IPS-15b (cell line): ENCODE measurements around the gene CAPN14.

Experiments
- H3K27me3 ChIP-seq: one replicate; pipeline ENCODE4 v1.6.1; 2013; ENCODE audit warnings: low read length; ENCODE audit not compliant: control insufficient read depth, insufficient read depth
- H3K36me3 ChIP-seq: one replicate; pipeline ENCODE4 v1.6.1; 2013; ENCODE audit warnings: low read length; ENCODE audit not compliant: control insufficient read depth, insufficient read depth
- H3K4me1 ChIP-seq: one replicate; pipeline ENCODE4 v1.6.1; 2013; ENCODE audit warnings: mild to moderate bottlenecking, low read length; ENCODE audit not compliant: control insufficient read depth, insufficient read depth
- H3K4me3 ChIP-seq: one replicate; pipeline ENCODE4 v1.5.1; 2013; ENCODE audit warnings: low read depth, low read length
- H3K9ac ChIP-seq: one replicate; pipeline ENCODE4 v1.6.1; 2013; ENCODE audit warnings: low read depth, mild to moderate bottlenecking, low read length
- H3K9me3 ChIP-seq: one replicate; pipeline ENCODE4 v1.6.1; 2013; ENCODE audit warnings: mild to moderate bottlenecking, low read length; ENCODE audit not compliant: control insufficient read depth, insufficient read depth

Gene CAPN14

GRCh38 chr2:31176742-31177141, 40.6 kb downstream of the CAPN14 start:
- Histone ChIP-seq H3K9me3 (no peaks in the 10 kb centered on the region), H3K4me3 (no peak overlapping the region), H3K9ac (no peak overlapping the region), H3K36me3 (no peaks in the 10 kb centered on the region), H3K4me1 (no peaks in the 10 kb centered on the region), H3K27me3 (no peaks in the 10 kb centered on the region)

- H3K4me3 ChIP-seq = no peak overlapping the region
- no peak overlapping the region for H3K9ac ChIP-seq
- H3K4me1 ChIP-seq = no peaks in the 10 kb centered on the region
- H3K9me3 ChIP-seq = no peaks in the 10 kb centered on the region
- H3K27me3 ChIP-seq = no peaks in the 10 kb centered on the region
- H3K36me3 ChIP-seq = no peaks in the 10 kb centered on the region
Observed at GRCh38 chr2:31171142-31171541, 46.2 kb downstream of the CAPN14 start.

- no peak overlapping the region for H3K4me3 ChIP-seq
- no peaks in the 10 kb centered on the region for H3K9me3 ChIP-seq
- H3K36me3 ChIP-seq = no peaks in the 10 kb centered on the region
- H3K27me3 ChIP-seq = no peaks in the 10 kb centered on the region
- no peaks in the 10 kb centered on the region for H3K4me1 ChIP-seq
- no peak overlapping the region for H3K9ac ChIP-seq
Observed at GRCh38 chr2:31170071-31170698, 47.1 kb downstream of the CAPN14 start.

GRCh38 chr2:31168291-31168690, 49.0 kb downstream of the CAPN14 start:
- Histone ChIP-seq H3K9ac (no peak overlapping the region), H3K27me3 (peaks cover 2% of the 10 kb centered on the region), H3K4me3 (no peak overlapping the region), H3K9me3 (no peaks in the 10 kb centered on the region), H3K4me1 (no peaks in the 10 kb centered on the region), H3K36me3 (no peaks in the 10 kb centered on the region)

- peaks cover 2% of the 10 kb centered on the region for H3K27me3 ChIP-seq
- no peaks in the 10 kb centered on the region for H3K4me1 ChIP-seq
- H3K36me3 ChIP-seq = no peaks in the 10 kb centered on the region
- no peak overlapping the region for H3K4me3 ChIP-seq
- H3K9ac ChIP-seq = no peak overlapping the region
- no peaks in the 10 kb centered on the region for H3K9me3 ChIP-seq
Observed at GRCh38 chr2:31166925-31167324, 50.4 kb downstream of the CAPN14 start.

- Histone ChIP-seq H3K9ac (no peak overlapping the region), H3K36me3 (no peaks in the 10 kb centered on the region), H3K4me3 (no peak overlapping the region), H3K4me1 (no peaks in the 10 kb centered on the region), H3K9me3 (no peaks in the 10 kb centered on the region), H3K27me3 (peaks cover 2% of the 10 kb centered on the region)
Observed at GRCh38 chr2:31163011-31163539, 54.2 kb downstream of the CAPN14 start.

- Histone ChIP-seq H3K27me3 (peaks cover 2% of the 10 kb centered on the region), H3K4me1 (no peaks in the 10 kb centered on the region), H3K9ac (no peak overlapping the region), H3K36me3 (no peaks in the 10 kb centered on the region), H3K9me3 (no peaks in the 10 kb centered on the region), H3K4me3 (no peak overlapping the region)
Observed at GRCh38 chr2:31161637-31162036, 55.7 kb downstream of the CAPN14 start.

GRCh38 chr2:31151501-31151900, 65.8 kb downstream of the CAPN14 start:
- Histone ChIP-seq H3K9me3 (no peaks in the 10 kb centered on the region), H3K4me1 (no peaks in the 10 kb centered on the region), H3K9ac (no peak overlapping the region), H3K36me3 (no peaks in the 10 kb centered on the region), H3K4me3 (no peak overlapping the region), H3K27me3 (no peaks in the 10 kb centered on the region)

- Histone ChIP-seq H3K9ac (no peak overlapping the region), H3K9me3 (no peaks in the 10 kb centered on the region), H3K4me3 (no peak overlapping the region), H3K4me1 (no peaks in the 10 kb centered on the region), H3K36me3 (no peaks in the 10 kb centered on the region), H3K27me3 (no peaks in the 10 kb centered on the region)
Observed at GRCh38 chr2:31150120-31150670, 67.1 kb downstream of the CAPN14 start.

GRCh38 chr2:31148514-31148913, 68.8 kb downstream of the CAPN14 start:
- Histone ChIP-seq H3K36me3 (no peaks in the 10 kb centered on the region), H3K27me3 (no peaks in the 10 kb centered on the region), H3K4me3 (no peak overlapping the region), H3K9me3 (no peaks in the 10 kb centered on the region), H3K4me1 (no peaks in the 10 kb centered on the region), H3K9ac (no peak overlapping the region)

- Histone ChIP-seq H3K27me3 (no peaks in the 10 kb centered on the region), H3K4me3 (no peak overlapping the region), H3K4me1 (no peaks in the 10 kb centered on the region), H3K9me3 (no peaks in the 10 kb centered on the region), H3K9ac (no peak overlapping the region), H3K36me3 (no peaks in the 10 kb centered on the region)
Observed at GRCh38 chr2:31147645-31148044, 69.7 kb downstream of the CAPN14 start.

- no peak overlapping the region for H3K4me3 ChIP-seq
Observed at GRCh38 chr2:31142110-31142509, 75.2 kb downstream of the CAPN14 start.

More at GRCh38 chr2:31142110-31142509, 75.2 kb downstream of the CAPN14 start:
- Histone ChIP-seq H3K4me1 (no peaks in the 10 kb centered on the region), H3K27me3 (peaks cover 39% of the 10 kb centered on the region), H3K9ac (no peak overlapping the region), H3K9me3 (no peaks in the 10 kb centered on the region), H3K36me3 (no peaks in the 10 kb centered on the region)
